B cell (primary cell): ENCODE data around the gene KLHL25.

Experiments
- EZH2 ChIP-seq: IDR thresholded peaks from 2 replicates; pipeline ENCODE4 v1.6.1; 2012; ENCODE audit warnings: borderline replicate concordance, low read depth, mild to moderate bottlenecking, moderate library complexity, low read length; ENCODE audit not compliant: insufficient read depth, poor library complexity, severe bottlenecking
- TF ChIP-seq, protein P1 (sequence below): fragments of 200-600 bp; IDR thresholded peaks from one replicate; pipeline ENCODE4 v1.8.0; 2022; ENCODE audit warnings: antibody characterized with exemption, mild to moderate bottlenecking

DNA sequence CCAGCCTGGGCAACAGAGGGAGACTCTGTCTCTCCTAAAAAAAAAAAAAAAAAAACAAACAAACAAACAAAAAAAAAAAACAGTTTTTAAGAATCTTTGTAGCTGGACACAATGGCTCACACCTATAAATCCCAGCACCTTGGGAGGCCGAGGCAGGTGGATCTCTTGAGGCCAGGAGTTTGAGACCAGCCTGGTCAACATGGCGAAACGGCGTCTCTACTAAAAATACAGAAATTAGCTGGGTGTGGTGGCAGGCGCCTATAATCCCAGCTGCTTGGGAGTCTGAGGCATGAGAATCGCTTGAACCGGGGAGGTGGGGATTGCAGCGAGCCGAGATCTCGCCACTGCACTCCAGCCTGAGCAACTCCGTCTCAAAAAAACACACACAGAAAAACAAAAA is 53.1 kb downstream of the KLHL25 start:
- TF ChIP-seq, protein P1, sequence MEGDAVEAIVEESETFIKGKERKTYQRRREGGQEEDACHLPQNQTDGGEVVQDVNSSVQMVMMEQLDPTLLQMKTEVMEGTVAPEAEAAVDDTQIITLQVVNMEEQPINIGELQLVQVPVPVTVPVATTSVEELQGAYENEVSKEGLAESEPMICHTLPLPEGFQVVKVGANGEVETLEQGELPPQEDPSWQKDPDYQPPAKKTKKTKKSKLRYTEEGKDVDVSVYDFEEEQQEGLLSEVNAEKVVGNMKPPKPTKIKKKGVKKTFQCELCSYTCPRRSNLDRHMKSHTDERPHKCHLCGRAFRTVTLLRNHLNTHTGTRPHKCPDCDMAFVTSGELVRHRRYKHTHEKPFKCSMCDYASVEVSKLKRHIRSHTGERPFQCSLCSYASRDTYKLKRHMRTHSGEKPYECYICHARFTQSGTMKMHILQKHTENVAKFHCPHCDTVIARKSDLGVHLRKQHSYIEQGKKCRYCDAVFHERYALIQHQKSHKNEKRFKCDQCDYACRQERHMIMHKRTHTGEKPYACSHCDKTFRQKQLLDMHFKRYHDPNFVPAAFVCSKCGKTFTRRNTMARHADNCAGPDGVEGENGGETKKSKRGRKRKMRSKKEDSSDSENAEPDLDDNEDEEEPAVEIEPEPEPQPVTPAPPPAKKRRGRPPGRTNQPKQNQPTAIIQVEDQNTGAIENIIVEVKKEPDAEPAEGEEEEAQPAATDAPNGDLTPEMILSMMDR = no peak
- TF ChIP-seq EZH2 = no peak
